NCI-H82 treated with DMSO at 0.1 percent for 48 hours (cell line): ENCODE data around the gene SNX21.
"Not testable (repeated sequence)": the region's sequence is repeated elsewhere in the genome, so short reads cannot be mapped to it uniquely, and the experiment has no call there.

ENCODE experiments used
- DNase-seq: peaks from one replicate; lab custom pipeline; 2025; ENCODE audit not compliant: unreplicated experiment; lab: John Stamatoyannopoulos, UW

SNX21 gene

DNA sequence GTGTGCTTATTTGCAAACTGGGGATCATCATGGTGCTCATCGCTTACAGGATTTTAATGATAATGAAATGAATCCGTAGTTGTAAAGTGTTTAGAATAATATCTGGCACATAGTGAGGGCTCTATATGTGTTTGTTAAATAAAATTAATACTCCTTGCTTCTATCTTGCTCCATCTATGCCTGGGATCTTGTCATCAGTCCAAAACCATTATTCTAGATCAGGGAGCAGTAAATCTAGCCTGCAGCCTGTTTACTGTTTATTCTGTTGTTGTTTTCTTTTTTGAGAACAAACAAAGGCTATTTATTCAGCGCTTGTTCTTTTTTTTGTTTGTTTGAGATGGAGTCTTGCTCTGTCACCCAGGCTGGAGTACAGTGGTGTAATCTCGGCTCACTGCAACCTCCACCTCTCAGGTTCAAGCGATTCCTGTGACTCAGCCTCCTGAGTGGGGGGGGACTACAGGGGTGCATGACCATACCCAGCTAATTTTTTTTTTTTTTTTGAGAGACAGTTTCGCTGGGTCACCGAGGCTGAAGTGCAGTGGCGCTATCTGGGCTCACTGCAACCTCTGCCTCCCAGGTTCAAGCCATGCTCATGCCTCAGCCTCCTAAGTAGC is 15.5 kb downstream of the SNX21 start:
- no peak for DNase-seq

DNA sequence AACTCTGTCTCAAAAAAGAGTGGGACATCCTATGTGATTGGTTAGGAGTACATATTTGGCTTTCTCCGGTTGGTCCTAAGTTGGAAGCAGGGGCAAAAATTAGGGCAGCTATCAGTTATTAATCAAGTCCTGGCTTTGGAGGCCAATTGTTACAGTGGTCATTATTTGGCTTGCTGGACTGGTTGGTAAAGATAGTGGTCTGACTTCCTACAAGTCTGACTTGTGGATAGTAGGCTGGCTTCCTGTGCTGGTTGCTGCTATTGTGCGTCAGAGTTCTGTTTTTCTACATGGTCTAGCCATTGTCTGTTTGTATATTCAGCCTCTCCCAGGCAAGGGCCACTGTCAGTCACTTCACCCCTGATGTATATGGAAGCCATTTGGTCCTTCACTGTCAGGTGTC is 16.6 kb downstream of the SNX21 start:
- DNase-seq: no peak

DNA sequence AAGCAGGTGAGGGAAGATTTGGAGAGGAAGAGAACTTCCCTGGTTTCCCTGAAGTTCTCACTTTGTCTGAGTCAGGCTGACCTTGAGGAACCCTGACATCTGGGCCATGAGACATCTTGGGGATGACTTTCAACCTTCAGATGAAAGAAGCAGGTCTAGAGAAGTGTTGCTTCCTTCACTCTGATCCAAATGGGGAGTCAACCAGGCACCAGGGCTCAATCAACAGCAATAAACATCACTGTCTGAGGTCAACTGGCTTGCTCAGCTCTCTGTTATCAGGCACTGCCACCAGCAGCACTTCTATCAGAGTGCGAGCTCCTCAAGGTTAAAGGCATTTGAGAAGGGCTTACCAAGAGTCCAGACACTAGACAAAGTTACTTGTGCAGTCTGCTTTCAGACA is 17.3 kb downstream of the SNX21 start:
- DNase-seq: no peak

DNA sequence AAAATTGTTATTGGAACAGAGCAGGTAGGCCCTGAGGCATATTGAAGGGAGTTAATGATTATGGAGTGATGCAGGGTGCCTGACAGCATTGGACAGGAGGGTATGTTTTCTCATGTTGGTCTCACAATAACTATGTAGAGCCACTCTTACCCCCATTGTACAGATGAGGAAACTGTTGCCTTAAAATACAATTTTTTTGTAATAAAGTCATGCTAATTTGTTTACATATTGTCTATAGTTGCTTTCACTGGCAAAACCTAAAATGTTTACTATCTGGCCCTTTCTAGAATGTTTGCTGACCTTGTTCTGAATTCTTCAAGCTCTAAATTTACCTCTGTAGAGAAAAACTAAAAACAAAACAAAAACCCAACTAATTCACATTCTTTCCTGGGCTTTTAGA is 17.9 kb downstream of the SNX21 start:
- no peak for DNase-seq

DNA sequence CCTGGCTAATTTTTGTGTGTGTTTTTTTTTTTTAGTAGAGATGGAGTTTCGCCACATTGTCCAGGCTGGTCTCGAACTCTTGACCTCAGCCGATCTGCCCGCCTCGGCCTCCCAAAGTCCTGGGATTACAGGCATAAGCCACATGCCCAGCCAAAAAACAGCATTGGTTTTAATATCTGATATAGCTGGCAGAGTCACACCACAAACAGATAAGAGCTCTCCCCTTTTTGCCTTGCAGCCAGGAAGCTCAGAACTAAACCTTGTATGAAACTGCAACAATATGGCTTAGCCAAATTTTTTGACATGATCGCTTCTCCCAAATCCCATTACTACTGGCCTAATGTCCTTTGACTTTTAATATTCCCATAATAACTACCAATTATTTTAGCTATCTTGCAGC is 18.7 kb downstream of the SNX21 start:
- DNase-seq: no peak

DNA sequence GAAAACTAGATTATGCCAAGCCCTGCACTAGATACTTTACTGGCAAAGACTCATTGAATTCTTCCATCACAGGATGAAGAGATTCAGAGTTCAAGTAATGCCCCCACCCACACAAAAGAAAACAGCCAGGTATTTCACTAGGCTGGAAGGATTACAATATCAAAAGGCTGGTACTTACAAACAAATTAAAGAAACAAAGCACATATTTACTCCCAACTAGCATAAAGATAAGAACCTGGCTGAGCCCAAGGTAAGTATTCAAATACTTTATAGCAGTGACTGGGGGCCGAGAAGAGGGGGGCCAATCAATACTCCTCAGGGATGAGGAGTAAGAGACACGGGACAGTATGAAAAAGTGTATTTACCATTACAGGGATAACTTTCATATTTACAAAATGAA is 19.9 kb downstream of the SNX21 start:
- DNase-seq: no peak

DNA sequence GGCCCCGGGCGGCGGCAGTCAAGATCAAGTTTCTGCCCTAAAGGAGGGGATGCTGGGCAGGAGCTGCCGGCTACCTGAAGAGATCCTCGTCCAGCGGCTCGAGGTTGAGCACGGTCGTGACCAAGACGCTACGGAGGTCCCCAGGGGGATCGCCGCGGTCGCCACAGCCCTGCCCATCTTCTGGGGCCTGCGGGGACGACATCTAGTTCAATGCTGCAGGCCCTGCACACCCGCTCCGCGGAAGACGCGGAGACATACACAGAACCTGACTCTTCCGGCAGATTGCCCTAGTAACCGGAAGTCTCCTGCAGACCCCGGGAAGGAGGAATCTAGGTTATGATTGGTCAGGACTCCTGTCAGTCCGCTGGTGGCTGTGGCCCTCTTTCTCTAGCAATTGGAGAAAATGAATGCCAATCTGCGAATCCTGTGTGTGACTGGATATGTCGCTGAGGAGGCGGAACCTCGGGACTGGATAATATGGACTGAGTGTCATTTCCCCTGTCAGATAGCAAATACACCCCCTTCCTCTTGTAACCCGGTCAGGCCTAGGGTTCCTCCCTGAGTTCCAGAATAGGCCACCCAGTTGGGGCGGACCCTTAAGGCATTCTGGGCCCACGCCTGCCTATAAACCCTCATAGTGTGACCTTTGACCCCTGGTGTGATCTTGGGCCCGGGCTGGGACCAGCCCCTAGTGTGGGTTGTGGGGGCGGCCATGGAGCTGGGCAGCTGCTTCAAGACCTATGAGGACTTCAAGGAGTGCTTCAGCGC is 23.7 kb downstream of the SNX21 start, which contains the start of the genes ACOT8 and ZSWIM3:
Gene ACOT8 (minus strand): TSS at position 279 of the 768 bp plus-strand sequence. CDS start 77 bp downstream, at position 202.
Gene ZSWIM3 (plus strand): TSS at position 501 of the 768 bp plus-strand sequence. CDS start 212 bp downstream, at position 713.
- DNase-seq: peak; percentile 100

DNA sequence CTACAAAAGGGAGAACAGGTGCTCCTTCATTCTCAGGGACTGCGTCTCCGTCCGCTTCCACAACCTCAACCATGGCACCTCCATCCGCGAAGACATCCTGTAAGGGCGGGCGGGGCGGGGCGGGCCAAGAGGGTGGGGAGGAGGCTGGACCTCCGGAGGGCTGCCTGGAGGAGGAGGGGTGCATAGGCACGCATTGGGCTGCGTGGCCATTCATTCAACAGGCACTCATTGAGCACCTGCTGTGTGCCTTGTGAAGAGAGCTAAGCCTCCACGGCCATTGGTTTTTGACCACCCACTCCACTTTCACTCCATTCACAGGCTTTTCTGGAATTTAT is 24.2 kb downstream of the SNX21 start:
- no peak for DNase-seq

DNA sequence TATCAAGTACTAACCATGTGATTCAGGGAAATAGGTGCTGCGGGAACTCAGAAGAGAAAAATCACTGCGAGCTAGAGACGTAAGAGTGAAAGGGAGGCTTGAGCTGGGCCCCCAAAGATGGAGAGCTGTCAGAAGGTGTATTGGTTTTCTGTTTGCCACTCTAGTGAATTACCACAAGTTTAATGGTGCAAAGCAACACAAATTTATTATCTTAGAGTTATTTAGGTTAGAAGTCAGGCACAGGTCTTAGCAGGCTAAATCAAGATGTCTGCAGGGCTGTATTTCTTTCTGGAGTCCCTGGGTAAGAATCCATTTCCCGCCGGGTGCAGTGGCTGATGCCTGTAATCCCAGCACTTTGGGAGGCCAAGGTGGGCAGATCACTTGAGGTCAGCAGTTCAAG is 26.3 kb downstream of the SNX21 start:
- DNase-seq: no peak

DNA sequence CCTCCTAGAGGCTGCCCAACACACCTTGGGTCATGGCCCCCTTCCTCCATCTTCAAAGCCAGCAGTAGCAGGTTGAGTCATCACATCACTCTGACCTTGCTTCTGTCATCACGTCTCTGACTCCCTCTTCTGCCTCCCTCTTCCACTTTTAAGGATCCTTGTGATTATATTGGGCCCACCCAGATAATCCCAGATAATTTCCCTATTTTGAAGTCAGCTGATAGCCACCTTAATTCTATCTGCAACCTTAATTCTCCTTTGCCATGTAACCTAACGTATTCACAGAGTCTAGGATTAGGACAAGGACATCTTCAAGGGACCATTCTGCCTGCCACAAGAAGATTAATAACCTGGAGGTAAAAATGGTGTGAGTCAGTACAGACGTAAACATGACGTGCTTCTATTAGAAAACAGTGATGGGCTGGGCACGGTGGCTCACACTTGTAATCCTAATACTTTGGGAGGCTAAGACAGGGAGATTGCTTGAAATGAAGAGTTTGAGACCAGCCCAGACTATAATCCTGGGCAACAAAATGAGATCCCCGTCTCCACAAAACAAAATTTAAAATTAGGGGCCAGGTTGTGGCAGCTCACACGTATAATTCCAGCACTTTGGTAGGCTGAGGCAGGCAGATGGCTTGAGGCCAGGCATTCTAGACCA is 27.1 kb downstream of the SNX21 start:
- peak; percentile 98 for DNase-seq

DNA sequence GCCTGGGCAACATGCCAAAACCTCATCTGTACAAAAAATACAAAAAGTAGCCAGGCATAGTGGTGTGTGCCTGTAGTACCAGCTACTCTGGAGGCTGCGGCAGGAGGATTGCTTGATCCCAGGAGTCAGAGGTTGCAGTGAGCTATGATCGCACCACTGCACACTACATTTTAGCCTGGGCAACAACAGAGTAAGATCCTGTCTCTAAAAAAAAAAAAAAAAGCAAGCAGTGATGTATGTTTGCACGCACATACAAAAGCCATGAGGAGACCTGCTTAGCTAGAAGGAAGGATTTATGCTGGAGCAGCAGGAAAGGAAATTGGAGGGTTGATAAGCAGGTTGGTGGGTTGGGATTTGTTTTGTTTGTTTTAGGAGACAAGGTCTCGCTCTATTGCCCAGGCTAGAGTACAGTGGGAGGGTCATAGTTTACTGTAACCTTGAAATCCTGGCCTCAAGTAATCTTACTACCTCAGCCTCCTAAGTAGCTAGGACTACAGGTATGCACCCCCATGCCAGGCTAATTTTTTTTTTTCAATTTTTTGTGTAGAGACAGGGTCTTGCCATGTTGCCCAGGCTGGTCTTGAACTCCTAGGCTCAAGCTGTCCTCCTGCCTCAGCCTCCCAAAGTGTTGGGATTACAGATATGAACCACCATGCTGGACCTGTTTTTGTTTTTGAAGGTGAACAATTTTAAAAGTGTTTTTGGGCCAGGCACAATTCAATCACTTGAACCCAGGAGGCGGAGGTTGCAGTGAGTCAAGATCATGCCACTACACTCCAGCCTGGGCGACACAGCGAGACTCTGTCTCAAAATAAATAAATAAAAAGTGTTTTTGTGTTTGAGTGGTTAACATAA is 27.8 kb downstream of the SNX21 start:
- DNase-seq: peak; percentile 60

DNA sequence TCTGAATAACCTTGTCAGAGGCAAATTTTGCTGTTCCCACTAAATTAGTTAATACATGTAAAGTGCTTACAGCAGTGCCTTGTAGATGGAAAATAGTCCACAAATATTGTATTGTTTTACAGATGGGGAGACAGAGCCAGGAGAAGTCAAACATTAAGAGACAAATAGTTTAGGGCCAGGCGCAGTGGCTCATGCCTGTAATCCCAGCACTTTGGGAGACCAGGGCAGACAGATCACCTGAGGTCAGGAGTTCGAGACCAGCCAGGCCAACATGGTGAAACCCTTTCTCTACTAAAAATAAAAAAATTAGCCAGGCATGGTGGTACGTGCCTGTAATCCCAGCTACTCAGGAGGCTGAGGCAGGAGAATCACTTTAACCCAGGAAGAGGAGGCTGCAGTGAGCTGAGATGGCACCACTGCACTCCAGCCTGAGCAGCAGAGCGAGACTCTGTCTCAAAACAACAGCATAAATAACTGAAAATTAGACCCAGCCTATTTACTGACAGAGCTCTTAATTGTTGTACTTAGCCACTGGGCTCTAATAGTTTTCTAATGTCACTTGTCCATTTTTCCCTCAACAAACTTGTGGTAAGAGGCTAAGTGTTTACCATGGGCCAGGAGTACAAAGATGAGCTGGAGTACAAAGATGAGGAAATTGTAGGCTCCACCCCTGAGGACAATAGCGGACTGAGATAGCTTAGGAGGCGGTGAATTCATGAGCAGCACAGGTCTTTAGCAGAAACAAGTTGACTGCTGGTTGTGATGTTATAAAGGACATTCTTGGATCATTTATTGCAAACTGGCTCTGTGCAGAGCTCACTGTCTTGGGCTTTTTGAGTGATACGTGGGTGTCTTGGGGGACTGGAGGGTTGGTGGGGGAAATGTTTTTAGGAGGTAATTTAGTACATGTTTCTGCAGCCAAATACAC is 30.2 kb downstream of the SNX21 start:
- no peak for DNase-seq

DNA sequence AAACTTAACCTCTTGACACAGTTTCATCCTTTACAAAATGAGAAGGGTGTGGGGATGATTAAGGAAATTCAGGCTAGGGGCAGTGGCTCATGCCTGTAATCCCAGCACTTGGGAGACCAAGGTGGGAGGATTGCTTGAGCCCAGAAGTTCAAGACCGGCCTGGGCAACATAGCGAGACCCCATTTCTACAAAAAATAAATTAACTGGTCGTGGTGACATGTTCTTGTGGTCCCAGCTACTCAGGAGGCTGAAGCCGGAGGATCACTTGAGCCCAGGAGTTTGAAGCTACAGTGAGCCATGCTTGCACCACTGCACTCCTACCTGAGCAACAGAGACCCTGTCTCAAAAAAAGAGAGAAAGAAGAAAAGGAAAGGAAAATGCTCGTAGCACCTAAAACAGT is 32.9 kb downstream of the SNX21 start:
- DNase-seq: no peak

DNA sequence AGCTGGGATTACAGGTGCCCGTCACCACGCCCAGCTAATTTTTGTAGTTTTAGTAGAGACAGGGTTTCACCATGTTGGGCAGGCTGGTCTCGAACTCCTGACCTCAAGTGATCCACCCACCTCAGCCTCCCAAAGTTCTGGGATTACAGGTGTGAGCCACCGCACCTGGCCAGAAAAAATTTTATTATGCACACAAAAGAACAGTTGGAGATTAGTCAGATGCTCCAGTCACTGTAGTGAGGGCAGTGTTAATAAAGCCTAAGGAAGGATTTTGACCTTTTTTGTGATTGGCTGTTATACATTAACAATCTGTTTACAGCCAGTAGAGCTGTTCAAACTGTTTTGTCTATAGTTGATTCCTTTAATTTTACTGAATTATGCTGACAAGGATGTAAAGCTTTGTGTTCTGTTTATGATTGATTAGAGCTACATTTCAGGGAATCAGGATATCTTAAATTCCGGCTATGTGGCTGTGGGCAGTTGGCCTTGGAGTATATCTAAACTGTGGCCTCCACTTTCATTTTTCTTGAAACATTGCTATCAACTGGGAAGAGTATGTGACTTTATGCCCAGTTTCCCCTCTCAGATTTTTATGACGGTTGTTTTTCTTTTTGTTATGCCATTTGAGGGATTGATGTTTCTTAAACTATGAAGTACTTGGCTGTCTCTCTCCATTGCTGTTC is 33.7 kb downstream of the SNX21 start:
- DNase-seq: no peak

DNA sequence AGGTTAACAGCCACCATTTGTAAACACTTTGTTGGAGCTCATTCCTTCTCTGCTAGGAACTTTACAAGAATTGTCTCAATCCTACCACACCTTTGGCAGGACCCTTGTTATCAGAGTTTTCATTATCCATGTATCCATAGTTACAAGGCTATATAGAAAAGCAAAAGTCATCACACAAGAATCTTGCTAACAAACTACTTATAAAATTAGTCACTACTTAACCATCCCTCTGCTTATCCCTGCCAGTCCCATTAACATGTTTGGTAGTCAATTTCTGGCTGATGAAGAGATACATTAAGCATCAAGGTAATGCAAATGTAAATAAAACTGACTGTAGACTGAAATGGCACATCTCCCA is 34.2 kb downstream of the SNX21 start:
- no peak for DNase-seq

DNA sequence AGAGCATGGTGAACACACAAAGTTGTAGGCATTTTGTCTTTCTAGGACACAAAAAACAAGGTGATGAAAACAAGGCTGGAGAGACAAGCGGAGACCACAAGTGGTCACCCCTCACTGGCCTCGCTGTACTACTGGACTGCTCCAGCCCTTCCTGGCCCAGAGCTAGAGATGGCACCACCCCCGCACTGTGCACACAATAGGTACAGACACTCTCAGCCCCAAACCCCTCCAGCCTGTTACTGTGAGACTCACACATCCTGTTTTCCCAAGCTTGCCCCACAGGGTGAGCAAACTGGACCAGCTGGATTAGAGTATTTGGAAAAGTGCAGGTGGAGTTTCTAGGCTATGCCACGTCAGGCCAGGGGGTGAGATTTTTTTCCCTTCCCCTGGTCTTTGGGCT is 39.0 kb downstream of the SNX21 start:
- no peak for DNase-seq

DNA sequence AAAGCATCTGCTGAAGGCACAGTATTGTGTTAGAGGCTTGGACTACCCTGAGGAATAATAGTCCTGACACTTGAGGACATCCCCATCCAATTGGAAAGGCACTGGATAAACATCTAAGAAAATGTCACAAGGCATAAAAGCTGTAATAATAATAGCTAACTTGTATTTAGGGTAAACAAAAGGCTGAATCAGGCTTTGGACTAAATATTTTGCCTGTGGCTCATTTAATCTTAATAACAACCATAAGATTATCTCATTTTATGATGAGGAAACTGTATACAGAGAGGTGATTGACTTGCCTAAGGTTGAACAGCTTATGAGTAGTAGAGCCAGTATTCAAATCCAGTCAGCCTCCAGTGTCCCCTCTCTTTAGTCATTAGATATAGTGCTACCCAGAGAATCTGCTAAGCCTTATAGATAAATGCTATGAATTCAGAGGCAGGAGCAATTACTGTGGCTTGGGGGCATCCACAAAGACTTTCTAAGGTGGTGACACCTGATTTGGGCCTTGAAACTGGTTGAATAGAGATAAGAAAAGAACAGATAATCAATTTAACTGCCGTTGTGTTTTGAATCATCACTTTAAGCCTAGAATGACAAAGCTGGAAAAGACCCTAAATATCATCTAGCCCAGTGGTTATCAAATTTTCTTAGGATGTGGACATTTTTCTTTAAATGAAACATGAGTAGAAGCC is 40.0 kb downstream of the SNX21 start:
- no peak for DNase-seq

DNA sequence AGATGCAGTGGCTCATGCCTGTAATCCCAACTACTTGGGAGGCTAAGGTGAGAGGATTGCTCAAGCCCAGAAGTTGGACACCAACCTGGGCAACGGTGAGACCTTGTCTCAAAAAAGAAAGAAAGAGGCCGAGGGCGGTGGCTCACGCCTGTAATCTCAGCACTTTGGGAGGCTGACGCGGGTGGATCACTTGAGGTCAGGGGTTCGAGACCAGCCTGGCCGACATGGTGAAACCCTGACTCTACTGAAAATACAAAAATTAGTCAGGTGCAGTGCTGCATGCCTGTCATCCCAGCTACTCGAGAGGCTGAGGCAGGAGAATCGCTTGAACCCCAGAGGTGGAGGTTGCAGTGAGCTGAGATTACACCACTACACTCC is 40.5 kb downstream of the SNX21 start:
- not testable (repeated sequence) for DNase-seq

DNA sequence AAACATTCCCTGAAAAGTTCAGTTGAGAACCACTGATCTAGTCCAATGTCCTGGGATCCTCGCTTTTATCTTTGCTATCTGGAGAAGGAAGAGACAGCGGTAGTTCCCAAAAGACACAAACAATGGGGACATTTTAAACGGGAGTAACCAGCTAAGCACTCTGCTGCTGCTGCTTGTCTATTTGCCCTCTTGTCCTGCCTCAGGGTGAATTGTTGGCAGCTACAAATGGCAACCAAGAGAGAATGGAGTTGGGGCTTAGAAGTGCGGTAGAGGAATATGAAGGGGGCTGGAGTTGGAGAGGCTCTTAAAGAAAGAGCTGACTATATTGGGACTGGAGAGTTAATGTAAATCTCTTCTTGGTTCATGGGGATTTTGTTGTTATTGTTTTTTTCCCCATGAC is 41.0 kb downstream of the SNX21 start:
- no peak for DNase-seq
